ENCODE data around the gene TMPRSS4.

GRCh38 chr11:118115048-118115447 lies 38.2 kb downstream of the TMPRSS4 start:
- TF ChIP-seq NR2C2 (CRISPR knock-in tag; IDR thresholded peaks at IDR 0.05) (no peak), ZNF232 (CRISPR knock-in tag; IDR thresholded peaks at IDR 0.05) (no peak), FOXP4 (CRISPR knock-in tag; IDR thresholded peaks at IDR 0.05) (no peak)
- TF ChIP-seq, protein P1, sequence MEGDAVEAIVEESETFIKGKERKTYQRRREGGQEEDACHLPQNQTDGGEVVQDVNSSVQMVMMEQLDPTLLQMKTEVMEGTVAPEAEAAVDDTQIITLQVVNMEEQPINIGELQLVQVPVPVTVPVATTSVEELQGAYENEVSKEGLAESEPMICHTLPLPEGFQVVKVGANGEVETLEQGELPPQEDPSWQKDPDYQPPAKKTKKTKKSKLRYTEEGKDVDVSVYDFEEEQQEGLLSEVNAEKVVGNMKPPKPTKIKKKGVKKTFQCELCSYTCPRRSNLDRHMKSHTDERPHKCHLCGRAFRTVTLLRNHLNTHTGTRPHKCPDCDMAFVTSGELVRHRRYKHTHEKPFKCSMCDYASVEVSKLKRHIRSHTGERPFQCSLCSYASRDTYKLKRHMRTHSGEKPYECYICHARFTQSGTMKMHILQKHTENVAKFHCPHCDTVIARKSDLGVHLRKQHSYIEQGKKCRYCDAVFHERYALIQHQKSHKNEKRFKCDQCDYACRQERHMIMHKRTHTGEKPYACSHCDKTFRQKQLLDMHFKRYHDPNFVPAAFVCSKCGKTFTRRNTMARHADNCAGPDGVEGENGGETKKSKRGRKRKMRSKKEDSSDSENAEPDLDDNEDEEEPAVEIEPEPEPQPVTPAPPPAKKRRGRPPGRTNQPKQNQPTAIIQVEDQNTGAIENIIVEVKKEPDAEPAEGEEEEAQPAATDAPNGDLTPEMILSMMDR (IDR thresholded peaks at IDR 0.05), result no peak

Data from WTC11 (cell line).